ENCODE results near the gene STPG2.

The STPG2 gene

GRCh38 chr4:97828646-97829045, 314.6 kb downstream of the STPG2 start:
- DNase-seq (ENCODE audit: low read depth), result no peak
- H3K4me3 ChIP-seq (ENCODE audit: control insufficient read depth, low read depth, low read length), result no peak overlapping the region
- TF ChIP-seq CTCF (IDR thresholded peaks at IDR 0.05; ENCODE audit: control insufficient read depth, insufficient read depth, low read depth, low read length, missing control alignments), result no peak

- no peak overlapping the region for H3K4me3 ChIP-seq (ENCODE audit: control insufficient read depth, low read depth, low read length)
- no peak for DNase-seq (ENCODE audit: low read depth)
- no peak for TF ChIP-seq CTCF (IDR thresholded peaks at IDR 0.05; ENCODE audit: control insufficient read depth, insufficient read depth, low read depth, low read length, missing control alignments)
Measured at GRCh38 chr4:97819294-97819693, 324.0 kb downstream of the STPG2 start.

GRCh38 chr4:97812768-97813167, 330.5 kb downstream of the STPG2 start:
- DNase-seq (ENCODE audit: low read depth), result no peak
- no peak overlapping the region for H3K4me3 ChIP-seq (ENCODE audit: control insufficient read depth, low read depth, low read length)
- no peak for TF ChIP-seq CTCF (IDR thresholded peaks at IDR 0.05; ENCODE audit: control insufficient read depth, insufficient read depth, low read depth, low read length, missing control alignments)

GRCh38 chr4:97786306-97786920, 356.9 kb downstream of the STPG2 start:
- DNase-seq (ENCODE audit: low read depth), result no peak
- H3K4me3 ChIP-seq (ENCODE audit: control insufficient read depth, low read depth, low read length), result no peak overlapping the region
- no peak for TF ChIP-seq CTCF (IDR thresholded peaks at IDR 0.05; ENCODE audit: control insufficient read depth, insufficient read depth, low read depth, low read length, missing control alignments)

GRCh38 chr4:97778174-97778573, 365.1 kb downstream of the STPG2 start:
- no peak overlapping the region for H3K4me3 ChIP-seq (ENCODE audit: control insufficient read depth, low read depth, low read length)
- no peak for DNase-seq (ENCODE audit: low read depth)
- no peak for TF ChIP-seq CTCF (IDR thresholded peaks at IDR 0.05; ENCODE audit: control insufficient read depth, insufficient read depth, low read depth, low read length, missing control alignments)

- DNase-seq (ENCODE audit: low read depth), result no peak
- H3K4me3 ChIP-seq (ENCODE audit: control insufficient read depth, low read depth, low read length), result no peak overlapping the region
- TF ChIP-seq CTCF (IDR thresholded peaks at IDR 0.05; ENCODE audit: control insufficient read depth, insufficient read depth, low read depth, low read length, missing control alignments), result no peak
Measured at GRCh38 chr4:97774347-97774989, 368.8 kb downstream of the STPG2 start.
